ENCODE measurements around the gene NCAN. TPM values are rescaled to one million over a fixed set of nuclear protein-coding genes. Genes with fewer than 3 reads are reported as not detected.

The NCAN gene
- total and polyA plus RNA-seq, 9 of the 15 experiments (the other 6 are each of a cell fraction or from before 2014, with no cell fraction given), result 0.04 TPM; not detected in 8

GRCh38 chr19:19218911-19219310, 7.2 kb downstream of the NCAN start:
- no peaks in the 10 kb centered on the region; the same call in 1 of the 2 replicates for H4K20me1 ChIP-seq (replicated peaks; ENCODE audit: control insufficient read depth, insufficient read depth, low read length)
- BruUV-seq (replicated peaks), result no TSS peak
- DNase-seq (ENCODE audit: extremely low read depth in 1 of 4, low spot score in 3 of 4), result no peak
- peaks cover under 1% of the 10 kb centered on the region for H3K9me1 ChIP-seq (ENCODE audit: control insufficient read depth, insufficient read depth, low read length)
- no peak overlapping the region for H3K4me2 ChIP-seq (ENCODE audit: insufficient read depth, low read length)
- POLR2A ChIA-PET, result interaction anchor here (1.0 kb wide), 1 partner anchor 13 kb away, joined by 3 read pairs; no protein-coding TSS in a partner anchor
- no peaks in the 10 kb centered on the region for H3K79me2 ChIP-seq (ENCODE audit: control insufficient read depth, insufficient read depth, low read length)
- CTCF ChIA-PET (ENCODE audit: low intra/inter-chr PET ratio), result no interaction called here
- H3K27me3 ChIP-seq (ENCODE audit: control insufficient read depth in 2 of 2, insufficient read depth in 2 of 2, low read length in 2 of 2), result peaks cover 9 to 31% of the 10 kb centered on the region in 2 experiments; a peak in 4 of 5 replicates
- H3K9ac ChIP-seq (ENCODE audit: insufficient read depth in 1 of 2, low read depth in 2 of 2, low read length in 2 of 2), result no peak overlapping the region; a peak in 1 of 4 replicates
- no peak overlapping the region for H3K27ac ChIP-seq (ENCODE audit: extremely low read depth, low read depth, low read length)
- ATAC-seq, result no peak
- H3K4me3 ChIP-seq, result no peak overlapping the region
- H3K4me1 ChIP-seq (replicated peaks in 1 of 2; ENCODE audit: control insufficient read depth in 2 of 2, insufficient read depth in 2 of 2, low read length in 2 of 2), result peaks cover 0 to 8% of the 10 kb centered on the region in 2 experiments; a peak in 1 of 5 replicates
- in situ Hi-C loops (cut with MboI) (no loop called here), intact Hi-C loops (cut with micrococcal nuclease) (no loop called here)
- WGBS (ENCODE audit: insufficient coverage, low coverage, missing lambda C conversion rate), result 5% methylated on average over 20 of the region's 21 CpGs
- peaks cover 2% of the 10 kb centered on the region for H3K9me3 ChIP-seq (replicated peaks; ENCODE audit: control insufficient read depth, insufficient read depth, low read depth, low read length)
- no peak for FAIRE-seq
- H2AFZ ChIP-seq (ENCODE audit: low read depth, low read length), result no peak overlapping the region
- H3K36me3 ChIP-seq (ENCODE audit: control insufficient read depth, insufficient read depth, low read length), result no peaks in the 10 kb centered on the region
- TF ChIP-seq RBFOX2 (IDR thresholded peaks at IDR 0.05; ENCODE audit: low read depth, low read length) (no peak), ZNF197 (CRISPR knock-in tag; IDR thresholded peaks at IDR 0.05; ENCODE audit: low read depth) (no peak), ZNF695 (CRISPR knock-in tag; IDR thresholded peaks at IDR 0.05) (no peak), NFE2L1 (tag; IDR thresholded peaks at IDR 0.05; ENCODE audit: borderline replicate concordance, low read depth) (no peak), ZNF699 (CRISPR knock-in tag; IDR thresholded peaks at IDR 0.05; ENCODE audit: insufficient replicate concordance) (no peak), CBFB (CRISPR knock-in tag; IDR thresholded peaks at IDR 0.05) (no peak), CBFA2T2 (conservative IDR thresholded peaks at IDR 0.05) (no peak), TSHZ1 (CRISPR knock-in tag; IDR thresholded peaks at IDR 0.05) (no peak), ZNF24 (IDR thresholded peaks at IDR 0.05) (no peak), SAP30 (IDR thresholded peaks at IDR 0.05; ENCODE audit: borderline replicate concordance, insufficient read depth, low read depth, low read length, poor library complexity, severe bottlenecking) (no peak), SMAD3 (CRISPR knock-in tag; conservative IDR thresholded peaks at IDR 0.05) (no peak), ZC3H4 (CRISPR knock-in tag; IDR thresholded peaks at IDR 0.05; ENCODE audit: borderline replicate concordance) (no peak), ZNF830 (CRISPR knock-in tag; IDR thresholded peaks at IDR 0.05) (no peak), ZNF174 (CRISPR knock-in tag; IDR thresholded peaks at IDR 0.05) (no peak), RBBP5 (IDR thresholded peaks at IDR 0.05; ENCODE audit: borderline replicate concordance, insufficient read depth, low read length, poor library complexity, severe bottlenecking) (no peak), FOXJ3 (CRISPR knock-in tag; IDR thresholded peaks at IDR 0.05) (no peak), ZNF668 (CRISPR knock-in tag; IDR thresholded peaks at IDR 0.05) (no peak)
- TF ChIP-seq, protein P1, sequence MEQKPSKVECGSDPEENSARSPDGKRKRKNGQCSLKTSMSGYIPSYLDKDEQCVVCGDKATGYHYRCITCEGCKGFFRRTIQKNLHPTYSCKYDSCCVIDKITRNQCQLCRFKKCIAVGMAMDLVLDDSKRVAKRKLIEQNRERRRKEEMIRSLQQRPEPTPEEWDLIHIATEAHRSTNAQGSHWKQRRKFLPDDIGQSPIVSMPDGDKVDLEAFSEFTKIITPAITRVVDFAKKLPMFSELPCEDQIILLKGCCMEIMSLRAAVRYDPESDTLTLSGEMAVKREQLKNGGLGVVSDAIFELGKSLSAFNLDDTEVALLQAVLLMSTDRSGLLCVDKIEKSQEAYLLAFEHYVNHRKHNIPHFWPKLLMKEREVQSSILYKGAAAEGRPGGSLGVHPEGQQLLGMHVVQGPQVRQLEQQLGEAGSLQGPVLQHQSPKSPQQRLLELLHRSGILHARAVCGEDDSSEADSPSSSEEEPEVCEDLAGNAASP (IDR thresholded peaks at IDR 0.05), result no peak
- TF ChIP-seq, protein P2, sequence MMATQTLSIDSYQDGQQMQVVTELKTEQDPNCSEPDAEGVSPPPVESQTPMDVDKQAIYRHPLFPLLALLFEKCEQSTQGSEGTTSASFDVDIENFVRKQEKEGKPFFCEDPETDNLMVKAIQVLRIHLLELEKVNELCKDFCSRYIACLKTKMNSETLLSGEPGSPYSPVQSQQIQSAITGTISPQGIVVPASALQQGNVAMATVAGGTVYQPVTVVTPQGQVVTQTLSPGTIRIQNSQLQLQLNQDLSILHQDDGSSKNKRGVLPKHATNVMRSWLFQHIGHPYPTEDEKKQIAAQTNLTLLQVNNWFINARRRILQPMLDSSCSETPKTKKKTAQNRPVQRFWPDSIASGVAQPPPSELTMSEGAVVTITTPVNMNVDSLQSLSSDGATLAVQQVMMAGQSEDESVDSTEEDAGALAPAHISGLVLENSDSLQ (IDR thresholded peaks at IDR 0.05), result no peak

Measured in K562 (cell line).